ENCODE results near the gene NUMB.

- TF ChIP-seq CTCF (IDR thresholded peaks at IDR 0.05) (no peak), POLR2AphosphoS5 (IDR thresholded peaks at IDR 0.05) (no peak)
These were observed 88.9 kb downstream of the NUMB start for GRCh38 chr14:73369428-73369827.

Data from suprapubic skin (tissue), 3 donors.